PC-3 (cell line): Measurements from ENCODE around the gene IL11.

Source experiments
- CTCF ChIP-seq: fragments of 300-600 bp; sonication (generic); conservative IDR thresholded peaks from 2 replicates; pipeline ENCODE4 v1.5.1; 2017; ENCODE audit warnings: antibody characterized with exemption, low read depth, mild to moderate bottlenecking, low read length
- EZH2 ChIP-seq: fragments of 300-600 bp; sonication (generic); IDR thresholded peaks from one replicate; pipeline ENCODE4 v1.6.1; 2017; ENCODE audit warnings: antibody characterized with exemption, mild to moderate bottlenecking, low read length; ENCODE audit not compliant: unreplicated experiment

- TF ChIP-seq CTCF (no peak), EZH2 (no peak)
Measured at GRCh38 chr19:55391702-55392615, 21.7 kb upstream of the IL11 start.
